Activated effector memory CD4-positive, alpha-beta T cell treated with anti-CD3 and anti-CD28 coated beads, Interleukin-2, amount 50 U/mL, for 16 hours (primary cell): ENCODE data around the gene LMAN1L.

ENCODE experiments used
- DNase-seq: peaks from one replicate; pipeline ENCODE4 v3.0.0-alpha.2; 2020

The LMAN1L gene

GRCh38 chr15:74812533-74812932, at the start of gene LMAN1L:
Gene LMAN1L, plus strand, starts transcription at chr15:74812835. Its CDS starts 20 bp downstream, at chr15:74812855.
- no peak for DNase-seq

- DNase-seq = no peak
These were observed 49.2 kb upstream of the LMAN1L start for GRCh38 chr15:74763416-74763815.

GRCh38 chr15:74767167-74768098, 45.2 kb upstream of the LMAN1L start:
- no peak for DNase-seq

GRCh38 chr15:74768099-74768770, 44.4 kb upstream of the LMAN1L start:
- no peak for DNase-seq

- DNase-seq = peak; percentile 86
These were observed 43.8 kb upstream of the LMAN1L start for GRCh38 chr15:74768771-74769342.

GRCh38 chr15:74769463-74770025, 43.1 kb upstream of the LMAN1L start:
- no peak for DNase-seq

- no peak for DNase-seq
These were observed 42.3 kb upstream of the LMAN1L start for GRCh38 chr15:74770211-74770903.

GRCh38 chr15:74773329-74773728, 39.3 kb upstream of the LMAN1L start:
- DNase-seq = no peak

- no peak for DNase-seq
These were observed 38.8 kb upstream of the LMAN1L start for GRCh38 chr15:74773731-74774252.

GRCh38 chr15:74775132-74775562, 37.5 kb upstream of the LMAN1L start:
- DNase-seq = no peak

- no peak for DNase-seq
These were observed 36.7 kb upstream of the LMAN1L start for GRCh38 chr15:74775894-74776293.

GRCh38 chr15:74776821-74777768, 35.5 kb upstream of the LMAN1L start:
- peak; percentile 84 for DNase-seq

- no peak for DNase-seq
These were observed 34.7 kb upstream of the LMAN1L start for GRCh38 chr15:74777769-74778598.

GRCh38 chr15:74778599-74778970, 34.0 kb upstream of the LMAN1L start:
- DNase-seq = no peak

- no peak for DNase-seq
These were observed 33.4 kb upstream of the LMAN1L start for GRCh38 chr15:74779162-74779648.

- DNase-seq = peak; percentile 80
These were observed 31.9 kb upstream of the LMAN1L start for GRCh38 chr15:74780523-74781430.

- DNase-seq = peak; percentile 93
These were observed 31.0 kb upstream of the LMAN1L start, which contains the start of gene CSK for GRCh38 chr15:74781431-74782258. Gene CSK, plus strand, starts transcription at chr15:74782080. Its CDS starts 16,218 bp downstream, at chr15:74798298.
